Stimulated activated CD8-positive, alpha-beta memory T cell treated with anti-CD3 and anti-CD28 coated beads, Interleukin-12 subunit alpha, Interleukin-12 subunit beta, amount 100 ng/mL, for 24 hours (primary cell): ENCODE measurements around the gene PDPK1.

Experiments used
- DNase-seq: peaks from one replicate; pipeline ENCODE4 v3.0.0-alpha.2; 2020; ENCODE audit errors: extremely low read depth

Gene PDPK1

GRCh38 chr16:2507052-2507659 lies 30.7 kb upstream of the PDPK1 start:
- DNase-seq, result no peak

- no peak for DNase-seq
Observed at GRCh38 chr16:2507665-2508064, 30.2 kb upstream of the PDPK1 start.

DNA sequence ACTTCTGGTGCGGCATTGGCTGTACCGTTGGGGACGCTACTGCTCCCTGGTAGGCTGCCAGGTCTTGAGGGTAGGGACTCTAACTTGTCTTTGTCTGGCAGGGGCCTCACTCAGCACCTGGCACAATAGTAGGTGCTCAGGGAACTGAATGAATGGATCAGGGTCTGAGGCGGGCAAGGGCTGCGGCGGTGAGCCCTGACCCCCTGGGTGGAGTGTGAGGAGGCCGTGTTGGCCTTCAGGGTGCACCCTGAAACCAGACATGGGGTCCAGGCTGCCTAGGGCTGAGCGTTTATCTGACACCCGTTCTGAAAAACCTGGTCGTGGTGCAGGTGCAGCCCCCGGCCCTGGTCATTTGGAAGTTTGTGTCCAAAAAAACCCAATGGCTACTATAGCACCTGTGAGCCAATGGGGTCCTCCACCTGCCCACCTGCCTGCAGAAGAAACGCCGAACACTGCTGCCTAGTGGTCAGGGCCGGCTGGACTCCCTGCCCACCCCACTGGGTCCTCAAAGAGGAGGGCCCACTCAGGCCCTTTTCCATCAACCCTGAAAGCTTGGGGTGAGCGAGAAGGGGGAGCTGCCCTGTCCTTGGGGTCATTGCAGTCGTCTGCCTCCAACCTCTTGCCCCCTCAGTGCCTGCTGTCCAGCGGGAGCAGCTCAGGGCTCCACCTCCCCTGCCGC lies 29.0 kb upstream of the PDPK1 start:
- DNase-seq, result no peak

GRCh38 chr16:2511128-2511800 lies 26.6 kb upstream of the PDPK1 start:
- DNase-seq, result no peak

DNA sequence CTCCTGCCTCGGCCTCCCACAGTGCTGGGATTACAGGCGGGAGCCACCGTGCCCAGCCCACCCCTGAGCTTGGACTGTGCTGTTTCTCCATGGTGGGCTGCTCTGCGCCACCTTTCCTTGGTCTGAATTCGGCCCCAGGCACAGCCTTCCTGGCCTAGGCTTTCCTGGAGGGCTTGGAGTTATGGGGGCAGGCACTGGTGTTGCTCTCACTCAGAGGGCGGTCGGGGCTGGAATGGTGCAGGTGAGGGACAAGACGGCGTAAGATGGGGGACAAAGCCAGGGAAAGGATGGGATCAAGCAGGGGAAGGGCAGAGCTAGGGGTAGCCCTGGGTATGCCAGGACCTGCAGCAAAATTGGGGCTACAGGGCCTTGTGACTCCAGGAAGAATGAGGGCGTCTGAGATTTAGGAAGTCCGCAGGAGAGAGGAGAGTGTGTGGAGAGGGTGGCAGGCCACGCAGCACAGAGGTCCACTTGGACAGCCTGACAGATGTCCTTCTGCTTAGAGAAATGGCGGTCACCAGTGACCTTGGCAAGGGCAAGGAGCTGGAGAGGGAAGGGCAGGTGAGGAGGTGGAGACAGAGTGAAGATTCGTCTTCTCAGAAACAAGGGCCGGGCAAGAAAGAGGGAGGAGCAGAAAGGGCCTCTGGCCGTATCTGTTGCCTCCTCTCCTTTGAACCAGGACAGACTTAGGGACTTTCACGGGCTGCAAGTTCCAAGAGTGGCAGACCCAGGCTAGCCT lies 25.7 kb upstream of the PDPK1 start:
- DNase-seq, result no peak

DNA sequence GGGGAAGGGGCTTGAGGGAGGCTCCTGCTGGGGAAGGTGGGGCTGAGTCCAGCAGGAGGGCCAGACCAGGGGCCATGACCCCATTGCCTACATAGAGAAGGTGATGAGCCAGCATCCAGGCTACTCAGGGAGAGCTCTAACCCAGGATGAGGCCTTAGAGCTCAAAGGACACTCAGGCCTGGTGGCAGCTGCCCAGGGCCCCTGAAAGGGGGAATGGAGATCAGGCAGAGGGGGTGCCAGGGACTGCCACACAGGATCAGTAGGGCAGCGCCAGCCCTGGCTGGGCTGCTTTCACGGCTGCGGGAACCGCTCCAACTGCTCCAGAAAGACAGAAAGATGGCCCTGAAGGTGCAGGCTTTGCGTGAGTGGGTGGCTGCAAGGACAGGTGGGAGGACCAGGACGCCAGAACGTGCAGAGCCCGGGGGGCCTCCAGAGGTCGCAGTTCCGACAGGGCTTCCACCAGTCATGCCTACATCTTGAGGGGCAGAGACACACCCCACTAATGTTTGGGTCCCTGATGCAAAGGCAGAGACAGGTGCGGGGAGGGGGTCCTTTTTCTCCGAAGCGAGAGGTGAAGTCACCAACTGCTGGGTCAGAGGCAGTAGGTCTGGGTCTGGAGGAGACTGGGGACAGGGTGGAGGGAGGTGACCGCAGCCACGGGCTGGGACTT lies 25.0 kb upstream of the PDPK1 start:
- no peak for DNase-seq

- DNase-seq, result peak; percentile 70
Observed at GRCh38 chr16:2513405-2514332, 24.2 kb upstream of the PDPK1 start, which contains the start of gene ATP6V0C. TSS of gene ATP6V0C (plus strand) at chr16:2513952. CDS start at chr16:2514104, 152 bp downstream.

DNA sequence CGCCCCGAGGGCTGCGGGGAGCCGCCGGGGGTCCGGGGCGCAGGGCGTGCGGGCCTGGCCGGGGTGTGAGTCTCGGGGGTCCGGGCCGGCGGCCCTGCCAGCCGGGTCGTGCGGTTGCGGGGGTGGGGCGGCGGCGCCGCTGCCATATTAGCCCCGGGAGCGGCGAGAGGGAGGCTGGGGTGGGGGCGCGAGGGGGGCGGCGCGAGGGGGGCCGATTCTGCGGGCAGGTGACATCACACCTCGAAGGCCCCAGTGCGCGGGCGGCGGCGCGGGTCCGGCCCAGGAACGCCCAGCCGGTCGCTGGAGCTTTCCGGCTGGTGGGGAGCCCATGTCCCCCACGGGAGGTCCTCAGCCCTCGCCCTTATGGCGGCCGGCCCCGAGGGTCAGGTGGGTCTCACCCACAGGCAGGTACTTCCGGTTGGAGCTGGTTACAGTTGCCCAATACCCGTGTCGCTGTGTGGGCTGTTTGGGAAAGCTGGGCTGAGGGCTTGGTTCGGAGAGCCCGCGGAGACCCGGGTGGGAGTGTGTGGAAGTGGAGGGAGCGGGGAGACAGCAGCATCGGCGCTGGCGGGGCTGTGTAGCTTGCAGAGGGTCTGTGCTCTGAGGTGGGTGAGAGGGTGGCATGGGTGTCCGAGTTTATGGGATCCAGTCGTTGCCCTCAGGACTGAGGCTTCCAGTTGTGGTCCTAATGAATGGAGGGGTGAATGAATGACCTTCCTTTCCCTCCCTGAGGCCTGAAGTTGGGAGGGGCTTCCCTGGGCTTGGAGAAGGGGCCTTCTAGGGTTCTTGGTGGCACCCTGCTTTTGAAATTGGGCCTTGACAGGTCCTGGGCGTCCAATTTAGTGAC lies 23.3 kb upstream of the PDPK1 start:
- no peak for DNase-seq

- no peak for DNase-seq
Observed at GRCh38 chr16:2515180-2515851, 22.5 kb upstream of the PDPK1 start.

DNA sequence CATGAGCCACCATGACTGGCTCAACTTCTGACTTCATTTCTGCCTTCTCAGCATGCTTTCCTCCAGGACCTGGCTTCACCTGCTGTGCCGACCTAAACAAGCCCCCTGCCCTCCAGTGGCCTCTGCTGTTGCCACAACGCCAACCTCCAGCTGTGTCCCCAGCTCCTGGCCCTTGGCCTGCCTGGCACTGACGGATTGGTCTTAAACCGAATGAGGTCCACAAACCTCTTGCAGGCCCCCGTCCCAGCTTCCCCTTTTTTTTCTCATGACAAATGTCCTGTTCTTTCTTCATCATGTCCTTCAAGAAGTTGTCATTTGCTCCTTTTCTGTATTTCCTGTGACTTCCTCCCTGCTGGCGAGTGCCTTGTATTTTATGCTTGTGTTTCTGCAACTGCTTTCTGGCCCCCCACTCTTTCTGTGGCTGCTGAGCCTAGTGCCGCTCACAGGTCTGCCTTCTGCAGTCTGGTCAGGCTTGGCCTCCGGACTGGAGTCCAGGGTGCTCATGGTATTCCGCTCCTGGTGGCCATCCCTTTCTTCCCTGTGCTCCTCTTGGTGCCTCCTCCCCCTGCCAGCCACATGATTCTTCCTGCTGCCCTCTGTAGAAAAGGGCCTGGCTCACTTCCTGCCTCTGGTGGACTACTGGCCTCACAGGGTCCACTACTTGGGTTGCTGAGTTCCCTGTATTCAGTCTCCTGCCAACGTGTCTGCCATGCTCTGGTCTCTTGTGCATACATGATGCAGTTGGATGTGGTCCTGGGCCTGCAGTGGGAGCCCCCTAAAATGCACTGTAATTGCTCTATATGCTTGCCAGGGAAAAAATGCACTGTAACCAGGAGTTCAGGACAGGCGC lies 21.2 kb upstream of the PDPK1 start:
- DNase-seq, result no peak

- no peak for DNase-seq
Observed at GRCh38 chr16:2517954-2518605, 19.7 kb upstream of the PDPK1 start.

DNA sequence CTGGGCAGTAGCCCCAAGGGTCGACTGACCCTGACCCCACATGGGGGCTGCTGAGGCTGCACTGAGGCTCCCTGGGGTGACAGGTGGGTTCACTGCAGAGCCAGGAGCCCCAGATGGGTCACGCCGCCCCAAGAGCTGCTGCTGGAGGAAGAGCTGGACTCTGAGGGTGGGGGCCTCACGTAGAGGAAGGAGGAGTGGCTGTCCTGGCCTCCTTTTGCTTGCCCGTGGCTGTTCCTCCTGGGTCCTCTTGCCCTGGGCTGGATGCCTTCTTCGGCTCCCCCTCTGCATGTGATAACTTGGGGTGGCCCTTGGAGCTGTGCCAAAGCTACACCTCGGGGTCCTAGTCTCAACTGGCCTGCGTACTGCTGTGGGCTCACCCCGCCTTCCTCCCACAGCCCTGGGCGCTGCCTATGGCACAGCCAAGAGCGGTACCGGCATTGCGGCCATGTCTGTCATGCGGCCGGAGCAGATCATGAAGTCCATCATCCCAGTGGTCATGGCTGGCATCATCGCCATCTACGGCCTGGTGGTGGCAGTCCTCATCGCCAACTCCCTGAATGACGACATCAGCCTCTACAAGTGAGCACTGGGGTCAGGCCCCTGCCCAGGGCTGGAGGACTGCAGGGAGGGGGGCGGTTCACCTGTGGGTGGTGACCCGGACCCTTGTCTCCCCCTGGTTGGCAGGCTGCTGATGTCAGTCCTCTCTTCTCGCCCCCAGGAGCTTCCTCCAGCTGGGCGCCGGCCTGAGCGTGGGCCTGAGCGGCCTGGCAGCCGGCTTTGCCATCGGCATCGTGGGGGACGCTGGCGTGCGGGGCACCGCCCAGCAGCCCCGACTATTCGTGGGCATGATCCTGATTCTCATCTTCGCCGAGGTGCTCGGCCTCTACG lies 18.8 kb upstream of the PDPK1 start:
- DNase-seq, result no peak

DNA sequence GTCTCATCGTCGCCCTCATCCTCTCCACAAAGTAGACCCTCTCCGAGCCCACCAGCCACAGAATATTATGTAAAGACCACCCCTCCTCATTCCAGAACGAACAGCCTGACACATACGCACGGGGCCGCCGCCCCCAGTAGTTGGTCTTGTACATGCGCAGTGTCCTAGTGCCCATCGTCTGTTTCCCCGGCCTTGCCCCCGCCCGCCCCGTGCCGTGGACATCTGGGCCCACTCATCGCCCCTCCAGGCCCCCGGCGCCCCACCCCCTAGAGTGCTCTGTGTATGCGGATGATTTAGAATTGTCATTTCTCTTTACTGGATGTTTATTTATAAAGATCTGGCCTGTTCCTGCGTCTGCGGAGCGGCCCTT lies 18.1 kb upstream of the PDPK1 start:
- DNase-seq, result no peak

DNA sequence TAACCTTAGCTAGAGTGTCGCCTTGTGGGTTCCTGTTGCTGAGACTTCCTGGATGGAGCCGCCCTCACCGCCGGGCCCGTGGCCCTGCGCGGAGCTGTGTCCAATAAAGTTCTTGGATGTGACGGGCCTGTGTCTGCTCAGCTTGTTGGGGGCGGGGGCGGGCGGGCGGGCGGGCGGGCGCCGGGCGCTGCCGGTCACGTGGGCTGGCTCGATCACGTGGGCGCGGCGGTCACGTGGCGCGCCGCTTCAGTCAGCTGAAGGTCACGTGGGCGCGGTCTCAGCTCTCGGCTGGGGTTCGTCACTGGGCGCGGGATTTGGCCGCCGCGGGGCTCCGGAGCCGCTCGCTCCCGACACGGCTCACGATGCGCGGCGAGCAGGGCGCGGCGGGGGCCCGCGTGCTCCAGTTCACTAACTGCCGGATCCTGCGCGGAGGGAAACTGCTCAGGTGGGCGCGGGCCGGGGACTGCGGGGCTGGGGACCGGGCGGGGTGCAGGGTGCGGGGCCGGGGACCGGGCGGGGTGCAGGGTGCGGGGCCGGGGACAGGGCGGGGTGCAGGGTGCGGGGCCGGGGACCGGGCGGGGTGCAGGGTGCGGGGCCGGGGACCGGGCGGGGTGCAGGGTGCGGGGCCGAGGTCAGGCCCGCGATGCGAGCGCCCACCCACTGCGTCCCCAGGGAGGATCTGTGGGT lies 17.6 kb upstream of the PDPK1 start, which contains the start of gene AMDHD2:
TSS of gene AMDHD2 (plus strand) at position 275 of the 687 bp plus-strand sequence. CDS start at position 363, 88 bp downstream.
- peak; percentile 70 for DNase-seq

GRCh38 chr16:2520784-2521531 lies 16.9 kb upstream of the PDPK1 start:
- no peak for DNase-seq
